ENCODE data around the gene EXOSC7.
A peak's percentile ranks its signal among the peaks of the same experiment; 100 is the strongest.
"Not testable (repeated sequence)": the region's sequence is repeated elsewhere in the genome, so short reads cannot be mapped to it uniquely, and the experiment has no call there.

EXOSC7 gene

GRCh38 chr3:44976002-44976815, at the start of gene EXOSC7, which contains the start of gene ZDHHC3:
EXOSC7 (plus strand) TSS chr3:44976244; CDS start chr3:44976278, 34 bp downstream.
ZDHHC3 (minus strand) TSS chr3:44976174; CDS start chr3:44959436, 16,738 bp downstream.
- peak; percentile 73 for DNase-seq (ENCODE audit: low read depth)

DNA sequence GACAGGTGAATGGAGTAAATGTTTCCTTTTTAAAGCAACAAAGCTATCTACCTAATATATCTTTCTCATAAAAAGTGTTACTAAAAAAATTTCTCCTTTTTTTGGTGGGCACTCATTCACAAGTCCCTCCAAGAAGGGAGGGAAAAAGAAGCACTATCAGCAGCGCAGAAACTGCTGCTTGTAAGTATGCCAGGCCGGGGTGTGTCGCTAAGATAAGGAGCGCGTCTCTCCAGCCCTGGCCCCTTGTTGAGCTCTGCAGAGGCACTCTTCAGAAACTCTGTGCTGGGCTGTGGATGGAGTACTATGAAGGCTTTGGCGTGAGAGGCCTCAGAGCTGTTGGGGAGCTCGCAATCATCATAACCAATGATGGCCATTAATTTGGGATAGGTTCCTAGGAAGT, 49.1 kb upstream of the EXOSC7 start:
- DNase-seq (ENCODE audit: low read depth) = no peak

DNA sequence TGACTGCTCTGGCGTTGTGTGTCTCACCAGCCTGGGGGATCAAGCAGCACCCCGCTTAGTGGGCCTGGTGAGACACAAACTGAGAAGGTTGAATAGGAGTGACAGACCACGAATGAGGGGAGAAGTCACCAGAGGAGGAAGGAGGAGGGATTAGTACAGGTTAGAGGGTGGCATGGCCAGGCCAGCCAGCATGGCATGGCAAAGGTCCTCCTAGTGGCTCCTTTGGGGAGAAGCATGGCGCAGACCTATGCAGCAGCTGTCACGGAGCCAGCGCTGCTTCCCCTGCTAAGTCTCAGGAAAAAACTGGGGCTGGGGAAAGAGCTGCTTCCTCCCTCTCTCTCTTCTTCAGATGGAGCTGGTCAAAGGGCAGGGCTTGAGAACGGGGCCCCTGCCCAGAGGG, 48.7 kb upstream of the EXOSC7 start:
- no peak for DNase-seq (ENCODE audit: low read depth)

- DNase-seq (ENCODE audit: low read depth) = no peak
Observed at GRCh38 chr3:44929782-44930181, 46.3 kb upstream of the EXOSC7 start.

- DNase-seq (ENCODE audit: low read depth) = no peak
Observed at GRCh38 chr3:44930911-44931310, 45.1 kb upstream of the EXOSC7 start.

DNA sequence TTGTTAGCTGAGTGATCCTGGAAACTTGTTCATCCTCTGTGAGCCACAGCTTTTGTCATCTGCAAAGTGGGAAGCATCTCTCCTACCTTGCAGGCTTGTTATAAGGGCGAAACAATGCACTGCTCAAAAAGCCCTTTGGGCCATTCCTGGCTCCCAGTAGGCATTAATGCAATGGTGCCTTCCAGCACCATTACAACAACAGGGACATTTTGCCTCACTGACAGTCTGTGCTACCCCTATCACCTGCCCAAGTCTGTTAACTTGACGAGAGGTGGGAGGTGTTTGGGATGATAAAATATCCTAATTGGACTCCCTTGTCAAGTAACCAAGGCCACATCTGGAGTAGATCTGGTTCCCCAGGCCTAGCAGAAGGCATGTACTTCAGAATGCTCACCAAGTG, 44.3 kb upstream of the EXOSC7 start:
- no peak for DNase-seq (ENCODE audit: low read depth)

GRCh38 chr3:44932271-44932670, 43.8 kb upstream of the EXOSC7 start:
- DNase-seq (ENCODE audit: low read depth) = no peak

GRCh38 chr3:44932986-44933944, 42.8 kb upstream of the EXOSC7 start:
- no peak for DNase-seq (ENCODE audit: low read depth)

GRCh38 chr3:44939581-44940036, 36.4 kb upstream of the EXOSC7 start:
- DNase-seq (ENCODE audit: low read depth) = no peak

GRCh38 chr3:44942202-44942921, 33.7 kb upstream of the EXOSC7 start:
- DNase-seq (ENCODE audit: low read depth) = no peak

DNA sequence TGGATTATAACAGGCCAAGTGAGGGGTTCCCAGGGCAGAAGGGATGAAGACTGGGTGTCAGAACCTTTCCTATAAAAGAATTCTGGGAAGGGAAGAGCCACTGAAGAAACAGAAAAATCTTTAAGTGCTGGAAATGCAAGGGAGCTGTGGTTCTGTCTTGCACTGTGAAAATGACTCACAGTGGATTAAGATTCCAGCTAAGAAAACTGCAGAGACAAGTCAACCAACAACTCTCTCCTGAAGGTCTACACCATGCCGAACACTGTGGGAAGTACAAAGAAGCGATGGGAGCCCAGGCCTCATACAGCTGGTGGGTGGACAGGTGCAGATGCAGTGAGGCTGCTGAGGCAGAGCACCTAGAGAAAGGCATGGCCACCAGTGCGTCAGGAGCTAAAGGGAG, 27.8 kb upstream of the EXOSC7 start:
- no peak for DNase-seq (ENCODE audit: low read depth)

DNA sequence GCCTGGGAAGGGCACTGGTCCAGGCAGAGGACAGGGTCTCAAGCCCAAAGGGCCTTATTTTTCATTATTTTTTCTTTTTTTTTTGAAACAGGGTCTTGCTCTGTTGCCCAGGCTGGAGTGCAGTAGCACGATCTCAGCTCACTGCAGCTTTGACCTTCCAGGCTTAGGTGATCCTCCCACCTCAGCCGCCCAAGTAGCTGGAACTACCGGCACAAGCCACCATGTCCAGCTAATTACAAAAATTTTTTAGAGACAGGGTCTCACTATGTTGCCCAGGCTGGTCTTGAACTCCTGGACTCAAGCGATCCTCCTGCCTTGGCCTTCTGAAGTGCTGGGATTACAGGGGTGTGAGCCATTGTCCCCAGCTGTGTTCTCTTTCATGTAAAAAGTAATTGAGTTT, 26.3 kb upstream of the EXOSC7 start:
- not testable (repeated sequence) for DNase-seq (ENCODE audit: low read depth)

DNA sequence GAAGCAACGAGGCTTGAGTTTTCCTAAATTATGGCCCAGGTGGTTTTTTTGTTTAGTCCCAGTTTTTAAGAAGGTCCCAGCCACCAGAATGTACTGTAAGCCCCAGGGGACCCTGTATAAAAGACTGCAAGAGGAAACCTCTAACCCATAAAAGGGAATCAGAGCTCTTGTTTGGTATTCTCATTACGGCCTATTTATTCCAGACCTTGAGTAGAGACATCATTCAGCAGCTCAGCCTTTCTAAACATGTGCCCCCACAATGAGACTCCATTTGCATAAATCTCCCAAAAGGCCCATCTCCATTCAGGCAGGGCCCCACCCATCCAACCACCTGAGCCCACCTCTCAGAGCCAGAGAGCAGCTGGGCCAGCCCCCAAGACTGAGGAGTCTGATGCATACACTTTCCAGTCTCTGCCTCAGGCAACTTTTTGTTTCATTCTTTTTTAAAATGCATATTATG, 25.7 kb upstream of the EXOSC7 start:
- no peak for DNase-seq (ENCODE audit: low read depth)

GRCh38 chr3:44952689-44953088, 23.4 kb upstream of the EXOSC7 start:
- DNase-seq (ENCODE audit: low read depth) = no peak

DNA sequence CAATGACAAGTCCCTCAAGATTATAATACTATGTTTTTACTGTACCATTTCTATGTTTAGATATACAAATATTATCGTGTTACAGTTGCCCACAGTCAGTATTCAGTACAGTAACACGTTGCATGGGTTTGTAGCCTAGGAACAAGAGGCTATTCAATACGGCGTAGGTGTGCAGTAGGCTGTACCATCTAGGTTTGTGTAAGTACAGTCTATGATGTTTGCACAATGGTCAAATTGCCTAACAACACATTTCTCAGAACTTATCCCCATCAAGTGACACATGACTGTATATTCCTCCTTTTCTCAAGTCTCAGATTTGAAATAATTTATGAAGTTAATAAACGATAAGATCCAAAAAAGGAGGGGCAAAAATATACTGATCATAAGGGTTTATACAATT, 21.7 kb upstream of the EXOSC7 start:
- DNase-seq (ENCODE audit: low read depth) = no peak

DNA sequence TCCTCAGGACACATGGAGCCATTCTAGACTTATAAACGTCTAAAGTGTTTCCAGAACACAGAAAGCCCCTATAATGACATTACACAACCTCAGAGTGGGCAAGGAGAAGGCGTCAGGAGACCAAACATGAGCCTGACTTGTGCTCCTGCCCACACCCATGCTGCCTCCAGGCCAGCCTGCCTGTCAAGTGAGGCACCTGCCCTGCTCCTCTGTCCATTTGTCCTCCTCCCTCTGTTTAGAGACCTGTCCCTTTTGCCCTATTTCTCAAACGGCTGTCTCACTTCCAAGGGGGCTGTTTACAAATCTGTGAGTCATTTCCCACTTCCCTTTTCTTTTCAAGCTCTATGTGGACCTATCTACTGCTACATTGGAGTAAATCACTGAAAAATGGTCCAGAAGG, 21.1 kb upstream of the EXOSC7 start:
- DNase-seq (ENCODE audit: low read depth) = no peak

DNA sequence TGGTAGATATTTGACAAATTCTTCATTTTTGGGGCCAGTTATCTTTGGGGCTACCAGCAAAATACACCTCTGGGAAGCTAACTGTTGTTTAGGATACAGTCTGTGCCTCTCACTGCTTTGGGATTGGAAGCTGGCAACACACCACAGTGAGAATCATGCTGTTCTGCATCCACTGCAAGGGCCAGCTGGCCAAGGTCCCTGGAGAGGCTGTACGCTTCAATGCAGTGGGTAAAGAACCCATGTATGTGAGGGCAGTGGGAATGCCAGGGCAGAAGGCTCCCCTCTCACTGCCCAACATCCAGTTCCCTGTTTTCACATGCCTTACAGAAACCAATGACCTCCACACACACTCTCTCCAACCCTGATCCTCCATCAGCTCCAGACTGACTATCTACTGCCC, 20.1 kb upstream of the EXOSC7 start:
- no peak for DNase-seq (ENCODE audit: low read depth)

GRCh38 chr3:44957986-44958385, 18.1 kb upstream of the EXOSC7 start:
- DNase-seq (ENCODE audit: low read depth) = no peak

GRCh38 chr3:44958386-44958785, 17.7 kb upstream of the EXOSC7 start:
- no peak for DNase-seq (ENCODE audit: low read depth)

- no peak for DNase-seq (ENCODE audit: low read depth)
Observed at GRCh38 chr3:44960387-44961026, 15.5 kb upstream of the EXOSC7 start.

- no peak for DNase-seq (ENCODE audit: low read depth)
Observed at GRCh38 chr3:44961888-44962287, 14.2 kb upstream of the EXOSC7 start.

Data from stimulated activated CD8-positive, alpha-beta memory T cell treated with anti-CD3 and anti-CD28 coated beads, Interleukin-12 subunit alpha, Interleukin-12 subunit beta, amount 100 ng/mL, for 1 hour (primary cell).